B cell (primary cell): Measurements from ENCODE around the gene EFHD2.

Experiments used
- EZH2 ChIP-seq: IDR thresholded peaks from 2 replicates; pipeline ENCODE4 v1.6.1; 2012; ENCODE audit warnings: borderline replicate concordance, low read depth, mild to moderate bottlenecking, moderate library complexity, low read length; ENCODE audit not compliant: insufficient read depth, poor library complexity, severe bottlenecking
- TF ChIP-seq, protein P1 (sequence below): fragments of 200-600 bp; IDR thresholded peaks from one replicate; pipeline ENCODE4 v1.8.0; 2022; ENCODE audit warnings: antibody characterized with exemption, mild to moderate bottlenecking

DNA sequence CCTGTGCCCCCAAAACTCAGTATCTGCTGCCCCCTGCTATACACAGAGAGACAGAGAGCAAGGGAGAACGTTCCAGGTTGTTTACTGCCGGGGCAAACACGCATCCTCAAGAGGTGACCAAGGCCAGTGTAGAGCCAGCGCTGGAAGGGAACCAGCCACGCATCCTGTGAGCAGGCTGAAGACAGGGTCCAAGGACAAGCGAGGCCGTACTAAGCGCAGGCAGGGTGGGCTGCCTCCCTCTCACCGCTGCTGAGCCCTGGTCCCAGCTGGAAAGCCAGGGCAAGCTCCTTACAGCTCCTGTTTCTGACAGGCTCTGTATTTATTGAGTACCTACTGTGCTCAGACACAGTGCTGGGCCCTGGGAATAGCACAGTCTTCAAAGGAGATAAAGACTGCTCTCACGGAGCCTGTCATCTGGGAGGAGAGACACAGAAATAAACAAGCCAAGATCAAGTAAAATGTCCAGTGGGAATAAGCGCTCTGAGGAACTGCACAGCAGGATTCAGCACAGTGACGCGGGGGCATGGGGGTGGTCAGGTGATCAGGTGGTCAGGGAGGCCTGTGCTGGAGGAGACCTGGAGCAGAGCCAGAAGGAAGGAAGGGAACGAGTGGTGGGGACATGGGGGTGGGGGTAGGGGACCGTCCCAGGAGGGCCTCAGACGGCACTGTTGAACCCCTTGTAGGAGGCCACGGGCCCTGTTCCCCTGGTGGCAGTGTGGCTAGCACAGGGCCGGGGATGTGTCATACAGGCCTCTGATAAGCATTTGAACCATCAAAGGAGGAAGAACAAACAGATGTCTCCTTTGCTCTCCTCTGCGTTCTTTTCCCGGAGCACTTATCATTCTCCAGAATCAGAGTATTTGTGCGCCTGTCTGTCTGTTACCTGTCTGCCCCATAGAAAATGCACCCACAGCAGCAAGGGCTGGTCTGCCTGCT, 37.8 kb upstream of the EFHD2 start:
- TF ChIP-seq, protein P1, sequence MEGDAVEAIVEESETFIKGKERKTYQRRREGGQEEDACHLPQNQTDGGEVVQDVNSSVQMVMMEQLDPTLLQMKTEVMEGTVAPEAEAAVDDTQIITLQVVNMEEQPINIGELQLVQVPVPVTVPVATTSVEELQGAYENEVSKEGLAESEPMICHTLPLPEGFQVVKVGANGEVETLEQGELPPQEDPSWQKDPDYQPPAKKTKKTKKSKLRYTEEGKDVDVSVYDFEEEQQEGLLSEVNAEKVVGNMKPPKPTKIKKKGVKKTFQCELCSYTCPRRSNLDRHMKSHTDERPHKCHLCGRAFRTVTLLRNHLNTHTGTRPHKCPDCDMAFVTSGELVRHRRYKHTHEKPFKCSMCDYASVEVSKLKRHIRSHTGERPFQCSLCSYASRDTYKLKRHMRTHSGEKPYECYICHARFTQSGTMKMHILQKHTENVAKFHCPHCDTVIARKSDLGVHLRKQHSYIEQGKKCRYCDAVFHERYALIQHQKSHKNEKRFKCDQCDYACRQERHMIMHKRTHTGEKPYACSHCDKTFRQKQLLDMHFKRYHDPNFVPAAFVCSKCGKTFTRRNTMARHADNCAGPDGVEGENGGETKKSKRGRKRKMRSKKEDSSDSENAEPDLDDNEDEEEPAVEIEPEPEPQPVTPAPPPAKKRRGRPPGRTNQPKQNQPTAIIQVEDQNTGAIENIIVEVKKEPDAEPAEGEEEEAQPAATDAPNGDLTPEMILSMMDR: no peak
- no peak for TF ChIP-seq EZH2
